Stomach smooth muscle (tissue), 2 donors: ENCODE results near the gene RBM15.

Source experiments
- H3K27ac ChIP-seq: one replicate; pipeline ENCODE4 v1.7.0; 2013; ENCODE audit warnings: mild to moderate bottlenecking, low read length, inconsistent platforms
- H3K27me3 ChIP-seq, 2 donors: one replicate each; pipeline ENCODE4 v1.7.0; 2013; ENCODE audit warnings: low read length in 2 of 2; ENCODE audit not compliant: insufficient read depth in 2 of 2, control insufficient read depth in 1 of 2
- H3K36me3 ChIP-seq, 2 donors: one replicate each; pipeline ENCODE4 v1.7.0; 2013; ENCODE audit warnings: low read length in 2 of 2; ENCODE audit not compliant: control insufficient read depth in 2 of 2, insufficient read depth in 2 of 2
- H3K4me1 ChIP-seq: one replicate; pipeline ENCODE4 v1.7.0; 2013; ENCODE audit warnings: low read length; ENCODE audit not compliant: control insufficient read depth, insufficient read depth
- H3K4me3 ChIP-seq, 2 donors: one replicate each; pipeline ENCODE4 v1.7.0; 2013; ENCODE audit warnings: low read length in 2 of 2
- H3K9ac ChIP-seq, 2 donors: one replicate each; pipeline ENCODE4 v1.7.0; 2013; ENCODE audit warnings: low read length in 2 of 2, mild to moderate bottlenecking in 1 of 2
- H3K9me3 ChIP-seq, 2 donors: one replicate each; pipeline ENCODE4 v1.7.0; 2013; ENCODE audit warnings: low read length in 2 of 2; ENCODE audit not compliant: control insufficient read depth in 2 of 2
- donor health status: healthy.
- donor health status: Pancreatic carcinoma.

Gene RBM15

DNA sequence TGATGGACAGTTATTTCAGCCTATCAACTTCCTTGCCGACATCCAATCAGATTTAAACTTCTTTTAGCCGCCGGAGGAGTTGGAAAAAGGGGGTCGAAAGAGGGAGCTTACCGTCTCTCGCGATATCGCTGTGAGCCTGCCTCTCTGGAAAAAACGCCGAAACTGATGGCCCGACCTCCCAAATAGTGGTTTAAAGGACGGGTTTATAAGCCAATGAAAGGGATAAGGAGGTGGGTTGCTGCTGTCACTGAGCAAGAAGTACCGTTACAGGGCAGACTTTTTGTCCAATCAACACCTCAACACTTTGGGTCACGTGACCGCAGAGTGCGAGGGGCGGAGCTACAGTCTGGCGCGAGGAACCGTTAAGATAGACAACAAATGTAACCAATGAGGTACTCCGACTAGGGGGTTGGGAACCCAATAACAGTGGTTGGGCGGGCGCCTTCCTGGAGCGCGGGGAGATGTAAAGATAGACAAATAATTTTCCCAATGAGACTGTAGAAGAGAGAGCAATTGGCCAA lies at the start of gene RBM15:
RBM15 (plus strand) TSS at position 492 of the 521 bp plus-strand sequence; CDS start at position 521, 29 bp downstream.
- no peaks in the 10 kb centered on the region for H3K9me3 ChIP-seq
- H3K36me3 ChIP-seq = peaks cover 12 to 22% of the 10 kb centered on the region in 2 donors
- H3K27me3 ChIP-seq = no peaks in the 10 kb centered on the region
- peaks cover 35% of the 10 kb centered on the region for H3K4me1 ChIP-seq
- H3K27ac ChIP-seq = peak within 1 kb of the TSS; percentile 96
- peak within 1 kb of the TSS; percentile 93 to 98 for H3K4me3 ChIP-seq
- peak within 1 kb of the TSS; percentile 89 to 96 for H3K9ac ChIP-seq

- Histone ChIP-seq H3K36me3 (no peaks in the 10 kb centered on the region), H3K4me1 (no peaks in the 10 kb centered on the region), H3K4me3 (no peak overlapping the region), H3K27me3 (no peaks in the 10 kb centered on the region), H3K27ac (no peak overlapping the region), H3K9ac (no peak overlapping the region), H3K9me3 (no peaks in the 10 kb centered on the region)
Observed at GRCh38 chr1:110291241-110292030, 47.7 kb upstream of the RBM15 start.

DNA sequence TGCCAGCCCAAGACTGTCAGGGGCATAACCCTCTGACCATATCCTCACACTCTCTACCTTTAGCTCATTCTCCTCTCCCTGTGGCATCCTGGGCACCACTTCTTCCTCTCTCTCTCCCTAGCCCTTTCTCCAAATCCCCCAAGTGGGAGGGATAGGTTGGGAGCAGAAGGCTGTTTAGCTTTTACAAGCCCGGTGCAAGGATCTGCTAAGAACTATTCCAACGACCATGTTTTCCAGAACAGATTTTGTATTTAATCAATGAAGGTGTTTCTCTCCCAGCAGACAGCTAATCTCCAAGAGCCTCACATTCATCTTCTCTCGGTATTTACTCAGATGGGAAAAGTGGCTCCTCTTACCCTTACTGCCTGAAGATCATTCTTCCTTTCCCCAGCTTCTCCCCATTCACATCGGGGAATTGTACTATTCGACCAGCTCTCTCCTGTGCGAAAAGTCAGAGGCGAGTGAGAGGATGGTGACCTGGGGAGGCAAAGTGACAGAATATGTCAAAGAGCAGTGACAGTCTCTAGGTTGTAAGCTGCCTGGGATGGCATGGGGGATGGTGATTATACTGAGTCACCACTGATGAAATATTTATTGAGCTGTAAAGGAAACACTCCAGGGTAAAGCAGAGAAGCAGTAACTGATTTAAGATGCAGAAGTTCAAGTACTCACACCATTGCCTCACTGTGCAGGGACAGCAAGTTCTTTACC lies 47.0 kb upstream of the RBM15 start:
- no peaks in the 10 kb centered on the region for H3K4me1 ChIP-seq
- no peaks in the 10 kb centered on the region for H3K36me3 ChIP-seq
- H3K27ac ChIP-seq = no peak overlapping the region
- no peaks in the 10 kb centered on the region for H3K9me3 ChIP-seq
- peaks cover 2 to 4% of the 10 kb centered on the region in 2 donors for H3K27me3 ChIP-seq
- no peak overlapping the region for H3K4me3 ChIP-seq
- no peak overlapping the region for H3K9ac ChIP-seq

DNA sequence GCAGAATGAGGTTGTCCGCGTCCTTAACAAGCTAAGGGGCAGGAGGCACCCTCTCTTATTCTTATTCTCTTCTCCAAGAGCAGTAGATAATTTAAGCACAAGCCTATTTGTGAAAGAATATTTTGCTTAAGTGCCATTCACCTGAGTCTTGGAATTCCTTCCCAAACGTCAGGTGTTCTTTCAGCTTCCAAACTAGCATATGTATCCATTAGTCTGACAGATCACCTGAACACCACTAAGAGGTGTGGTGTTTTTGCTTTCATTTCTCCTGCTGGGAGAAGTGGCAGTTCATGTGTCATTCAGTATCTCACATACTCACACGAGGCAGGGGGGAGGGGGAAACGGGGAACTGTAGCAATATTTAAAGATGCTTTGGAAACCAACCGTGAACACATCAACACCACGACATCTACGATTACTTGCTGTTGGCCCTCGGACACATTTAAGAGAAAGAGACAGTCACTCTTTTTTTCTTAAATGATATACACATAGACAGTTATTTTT lies 45.5 kb upstream of the RBM15 start:
- Histone ChIP-seq H3K27ac (no peak overlapping the region), H3K36me3 (no peaks in the 10 kb centered on the region), H3K9ac (no peak overlapping the region), H3K9me3 (no peaks in the 10 kb centered on the region), H3K27me3 (peaks cover 4 to 6% of the 10 kb centered on the region in 2 donors), H3K4me1 (no peaks in the 10 kb centered on the region), H3K4me3 (no peak overlapping the region)

- no peaks in the 10 kb centered on the region for H3K9me3 ChIP-seq
- H3K4me3 ChIP-seq = no peak overlapping the region
- H3K27ac ChIP-seq = no peak overlapping the region
- no peak overlapping the region for H3K9ac ChIP-seq
- no peaks in the 10 kb centered on the region for H3K36me3 ChIP-seq
- H3K4me1 ChIP-seq = no peaks in the 10 kb centered on the region
- peaks cover 4 to 6% of the 10 kb centered on the region in 2 donors for H3K27me3 ChIP-seq
Observed at GRCh38 chr1:110294308-110294707, 44.9 kb upstream of the RBM15 start.

DNA sequence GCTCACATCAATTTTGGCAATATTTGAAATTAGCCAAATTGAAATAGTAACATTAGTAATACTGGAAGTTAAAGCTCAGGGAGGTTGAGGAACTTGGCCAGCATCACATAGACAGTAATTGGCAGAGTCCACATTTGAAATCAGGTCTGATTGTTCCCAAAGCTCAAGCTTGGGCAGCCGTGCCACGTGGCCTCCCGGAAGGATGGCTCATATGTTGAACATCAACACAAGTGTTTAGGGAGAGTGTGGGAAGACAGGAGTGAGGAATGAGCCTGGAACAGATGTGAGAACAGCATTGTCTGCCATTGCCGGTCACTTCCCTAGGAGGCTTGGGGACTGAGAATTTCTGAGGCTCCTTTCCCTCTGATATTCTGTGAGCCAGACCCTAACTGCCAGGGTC lies 40.2 kb upstream of the RBM15 start:
- Histone ChIP-seq H3K27ac (no peak overlapping the region), H3K36me3 (no peaks in the 10 kb centered on the region), H3K27me3 (peaks cover 4 to 8% of the 10 kb centered on the region in 2 donors), H3K4me3 (no peak overlapping the region), H3K9me3 (no peaks in the 10 kb centered on the region), H3K4me1 (no peaks in the 10 kb centered on the region), H3K9ac (no peak overlapping the region)

DNA sequence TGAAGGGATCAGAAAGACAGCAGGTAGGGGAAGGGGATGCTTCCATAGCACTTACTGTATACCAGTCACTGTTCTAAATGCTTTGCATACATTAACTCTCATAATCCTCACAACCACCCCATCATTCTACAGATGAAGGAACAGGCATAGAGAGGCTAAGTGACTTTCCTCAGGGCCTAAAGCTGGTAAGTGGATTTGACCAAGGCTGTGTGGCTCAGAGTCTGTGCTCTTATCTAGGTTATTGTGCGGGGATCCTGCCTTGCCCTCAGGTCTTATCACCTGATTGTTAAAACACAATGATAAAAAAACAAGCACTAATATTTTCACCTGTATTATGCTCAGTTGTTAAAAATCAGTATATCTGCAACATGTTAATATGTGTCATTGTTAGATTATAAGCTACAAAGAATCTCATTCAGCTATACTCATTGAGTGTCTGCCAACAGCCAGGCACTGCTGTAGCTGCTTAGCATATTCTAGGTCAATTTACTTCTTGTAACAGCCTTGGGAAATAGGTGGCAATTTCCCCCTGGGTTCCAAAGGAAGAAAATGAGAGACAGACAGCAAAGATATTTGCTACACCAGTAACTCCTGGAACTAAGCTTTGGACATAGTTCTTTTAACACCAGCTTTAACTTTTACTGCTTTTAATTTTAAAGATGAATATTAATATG lies 38.6 kb upstream of the RBM15 start:
- no peaks in the 10 kb centered on the region for H3K4me1 ChIP-seq
- H3K4me3 ChIP-seq = no peak overlapping the region
- peaks cover 4 to 10% of the 10 kb centered on the region in 2 donors for H3K27me3 ChIP-seq
- no peak overlapping the region for H3K9ac ChIP-seq
- no peaks in the 10 kb centered on the region for H3K9me3 ChIP-seq
- no peak overlapping the region for H3K27ac ChIP-seq
- no peaks in the 10 kb centered on the region for H3K36me3 ChIP-seq

- H3K27me3 ChIP-seq = peaks cover 0 to 6% of the 10 kb centered on the region in 2 donors
- H3K4me3 ChIP-seq = no peak overlapping the region
- H3K4me1 ChIP-seq = no peaks in the 10 kb centered on the region
- no peak overlapping the region for H3K27ac ChIP-seq
- no peaks in the 10 kb centered on the region for H3K36me3 ChIP-seq
- no peak overlapping the region for H3K9ac ChIP-seq
- H3K9me3 ChIP-seq = no peaks in the 10 kb centered on the region
Observed at GRCh38 chr1:110302836-110303235, 36.3 kb upstream of the RBM15 start.

DNA sequence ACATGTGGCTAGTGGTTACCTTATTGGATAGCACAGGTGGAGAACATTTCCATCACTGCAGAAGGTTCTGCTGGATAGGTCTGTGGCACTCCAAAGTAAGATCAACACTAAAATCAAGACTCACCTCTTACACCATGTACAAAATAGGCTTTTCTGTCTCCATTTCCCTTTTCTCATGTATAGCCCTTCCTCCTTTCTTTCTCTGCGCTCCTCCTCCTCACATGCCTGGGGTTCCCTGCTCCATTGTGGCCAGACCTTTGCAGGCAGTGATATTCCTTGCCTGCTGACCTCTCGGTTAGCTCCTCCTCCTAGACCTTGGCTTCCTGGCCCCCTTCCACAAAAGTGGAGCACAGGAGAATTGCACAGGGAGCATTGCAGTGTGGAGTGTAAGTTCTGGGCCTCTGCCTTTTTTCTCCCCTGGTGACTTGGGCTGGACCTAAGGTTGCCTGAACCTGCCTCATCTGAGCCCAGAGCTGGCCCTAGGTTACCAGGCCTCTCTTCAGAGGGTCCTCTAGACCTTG lies 33.2 kb upstream of the RBM15 start:
- Histone ChIP-seq H3K9me3 (no peaks in the 10 kb centered on the region), H3K4me3 (no peak overlapping the region), H3K27me3 (peaks cover 0 to 2% of the 10 kb centered on the region in 2 donors), H3K9ac (no peak overlapping the region), H3K36me3 (no peaks in the 10 kb centered on the region), H3K27ac (no peak overlapping the region), H3K4me1 (no peaks in the 10 kb centered on the region)

DNA sequence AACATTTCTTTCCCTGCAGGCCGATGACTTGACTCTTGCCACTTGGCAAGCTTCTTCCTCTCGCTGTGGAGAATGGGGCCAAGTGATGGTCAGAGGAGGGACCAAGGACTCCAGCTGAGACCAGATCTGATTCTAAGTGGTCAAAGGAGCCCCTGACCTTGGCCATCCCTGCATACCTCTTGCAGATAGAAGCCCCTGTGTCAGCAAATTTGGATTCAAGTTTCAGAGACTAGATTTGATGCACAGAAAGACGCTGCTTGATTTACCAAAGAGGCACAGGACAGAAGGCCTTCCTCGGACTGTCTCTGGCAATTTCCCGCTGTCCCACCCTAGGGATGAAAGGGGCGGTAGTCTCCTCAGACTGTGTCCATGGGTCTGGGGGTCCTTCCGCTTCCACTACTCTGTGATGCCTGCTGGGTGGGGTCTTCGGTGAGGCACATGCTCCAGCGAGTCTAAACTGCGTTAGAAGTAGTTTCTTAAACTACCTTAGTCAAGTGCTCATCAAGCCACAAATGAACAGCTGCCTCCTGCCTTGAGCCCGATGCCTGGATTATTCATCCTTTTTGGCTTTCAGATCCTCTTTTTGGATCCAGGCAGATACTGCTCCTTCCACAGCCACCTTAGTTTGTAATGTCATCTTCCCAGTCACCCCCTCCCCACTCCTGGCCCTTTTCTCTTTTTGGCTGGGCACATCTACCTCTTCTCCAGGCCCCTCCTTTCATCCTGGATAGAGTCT lies 31.8 kb upstream of the RBM15 start:
- Histone ChIP-seq H3K4me1 (peaks cover 4% of the 10 kb centered on the region), H3K4me3 (no peak overlapping the region), H3K36me3 (no peaks in the 10 kb centered on the region), H3K27ac (no peak overlapping the region), H3K9ac (no peak overlapping the region), H3K27me3 (peaks cover 0 to 2% of the 10 kb centered on the region in 2 donors), H3K9me3 (no peaks in the 10 kb centered on the region)
